Stimulated activated CD4-positive, alpha-beta T cell treated with anti-CD3 and anti-CD28 coated beads, Interleukin-12 subunit alpha, Interleukin-12 subunit beta, amount 100 ng/mL, for 24 hours (primary cell): Measurements from ENCODE around the gene ASNS.
A peak's percentile ranks its signal among the peaks of the same experiment; 100 is the strongest.
"Not testable (repeated sequence)": the region's sequence is repeated elsewhere in the genome, so short reads cannot be mapped to it uniquely, and the experiment has no call there.

Source experiments
- DNase-seq, 2 experiments: peaks; one replicate each; pipeline ENCODE4 v3.0.0-alpha.2; 2020; ENCODE audit warnings: low read depth in 2 of 2

The ASNS gene

GRCh38 chr7:97872025-97872669 lies at the start of gene ASNS:
Gene ASNS (minus strand): TSS chr7:97872408. CDS start chr7:97869156, 3,252 bp downstream.
- peak; percentile 87 to 93 for DNase-seq

- not testable (repeated sequence) for DNase-seq
Measured at GRCh38 chr7:97921254-97921653, 49.0 kb upstream of the ASNS start.

GRCh38 chr7:97915267-97915666 lies 43.1 kb upstream of the ASNS start:
- DNase-seq = not testable (repeated sequence)

- not testable (repeated sequence) for DNase-seq
Measured at GRCh38 chr7:97912294-97912693, 40.1 kb upstream of the ASNS start.

GRCh38 chr7:97896893-97897292 lies 24.7 kb upstream of the ASNS start:
- not testable (repeated sequence) for DNase-seq

- not testable (repeated sequence) for DNase-seq
Measured at GRCh38 chr7:97891721-97892120, 19.5 kb upstream of the ASNS start.

GRCh38 chr7:97879527-97879926 lies 7.3 kb upstream of the ASNS start:
- not testable (repeated sequence) for DNase-seq

- not testable (repeated sequence) for DNase-seq
Measured at GRCh38 chr7:97874894-97875293, 2.7 kb upstream of the ASNS start.

- no peak for DNase-seq
Measured at GRCh38 chr7:97873606-97874005, 1.4 kb upstream of the ASNS start.

GRCh38 chr7:97871659-97872024 lies 566 bp downstream of the ASNS start:
- DNase-seq = peak in 1 of 2 experiments; percentile 8

- no peak for DNase-seq
Measured at GRCh38 chr7:97868788-97869187, 3.4 kb downstream of the ASNS start.

GRCh38 chr7:97868314-97868713 lies 3.9 kb downstream of the ASNS start:
- no peak for DNase-seq

GRCh38 chr7:97865104-97865503 lies 7.1 kb downstream of the ASNS start:
- no peak for DNase-seq

- no peak for DNase-seq
Measured at GRCh38 chr7:97859606-97860204, 12.5 kb downstream of the ASNS start.

- no peak for DNase-seq
Measured at GRCh38 chr7:97858221-97858620, 14.0 kb downstream of the ASNS start.

- no peak for DNase-seq
Measured at GRCh38 chr7:97857544-97857943, 14.7 kb downstream of the ASNS start.

GRCh38 chr7:97851683-97852082 lies 20.5 kb downstream of the ASNS start:
- DNase-seq = no peak

GRCh38 chr7:97850262-97851031 lies 21.8 kb downstream of the ASNS start:
- not testable (repeated sequence) for DNase-seq

GRCh38 chr7:97847791-97848190 lies 24.4 kb downstream of the ASNS start:
- no peak for DNase-seq

- no peak for DNase-seq
Measured at GRCh38 chr7:97846945-97847344, 25.3 kb downstream of the ASNS start.

GRCh38 chr7:97845622-97846203 lies 26.5 kb downstream of the ASNS start:
- DNase-seq = peak in 1 of 2 experiments; percentile 4

- DNase-seq = no peak
Measured at GRCh38 chr7:97844036-97844435, 28.2 kb downstream of the ASNS start.
